ENCODE data around the gene NYAP2.

- no peak for TF ChIP-seq SP1 (IDR thresholded peaks at IDR 0.05)
- no peak for TF ChIP-seq FOXK2 (IDR thresholded peaks at IDR 0.05)
- no peak for TF ChIP-seq CTBP1 (IDR thresholded peaks at IDR 0.05; ENCODE audit: borderline replicate concordance)
- TF ChIP-seq TARDBP (IDR thresholded peaks at IDR 0.05) = no peak
- TF ChIP-seq ARNT (IDR thresholded peaks at IDR 0.05) = no peak
- no peak for TF ChIP-seq LEF1 (IDR thresholded peaks at IDR 0.05; ENCODE audit: borderline replicate concordance)
- TF ChIP-seq ELF4 (IDR thresholded peaks at IDR 0.05) = no peak
Observed at GRCh38 chr2:225650041-225650440, 250.5 kb downstream of the NYAP2 start.

Measured in HEK293T (cell line).